Left lobe of liver (tissue), 2 donors: Measurements from ENCODE around the gene ZC2HC1C. TPM values are rescaled to one million over a fixed set of nuclear protein-coding genes. Genes with fewer than 3 reads are reported as not detected.
A peak's percentile ranks its signal among the peaks of the same experiment; 100 is the strongest.
"Not testable (repeated sequence)": the region's sequence is repeated elsewhere in the genome, so short reads cannot be mapped to it uniquely, and the experiment has no call there.

Source experiments
- ATAC-seq: fragments of 200-7000 bp; cut with Tn5 transposase; one replicate; pipeline ENCODE4 v1.9.1; 2020; ENCODE audit warnings: mild to moderate bottlenecking, moderate library complexity
- DNase-seq: peaks from one replicate; pipeline ENCODE4 v3.0.0-alpha.2; 2020; ENCODE audit warnings: low spot score
- total RNA-seq: library from RNA; stranded (reverse); gene quantifications from one replicate; pipeline ENCODE4 v1.2.1, GENCODE V29; 2021
- donor health status: DM: no; HTN: no; CAD: no; lungs with moderate emphysema.
- donor health status: DM: no; HTN: yes; CAD: no.

Gene ZC2HC1C
- total RNA-seq, 1 donor from 2014 or later: 2.0 TPM

- DNase-seq (no peak), ATAC-seq (no peak)
Measured at GRCh38 chr14:75053396-75054291, 15.8 kb upstream of the ZC2HC1C start.

- no peak for ATAC-seq
- no peak for DNase-seq
Measured at GRCh38 chr14:75054421-75054820, 15.0 kb upstream of the ZC2HC1C start.

- ATAC-seq (no peak), DNase-seq (no peak)
Measured at GRCh38 chr14:75059642-75060041, 9.8 kb upstream of the ZC2HC1C start.

GRCh38 chr14:75060420-75060819, 9.0 kb upstream of the ZC2HC1C start:
- ATAC-seq: no peak

GRCh38 chr14:75063013-75063412, 6.4 kb upstream of the ZC2HC1C start:
- DNase-seq: no peak
- no peak for ATAC-seq

More at GRCh38 chr14:75060420-75060819, 9.0 kb upstream of the ZC2HC1C start:
- no peak for DNase-seq

- DNase-seq (peak; percentile 95), ATAC-seq (peak; percentile 99)
Measured at GRCh38 chr14:75063491-75064204, 5.8 kb upstream of the ZC2HC1C start, which contains the start of gene ACYP1. ACYP1 (minus strand) TSS chr14:75064024; CDS start chr14:75063553, 471 bp downstream.

GRCh38 chr14:75064205-75064567, 5.3 kb upstream of the ZC2HC1C start:
- no peak for DNase-seq
- ATAC-seq: no peak

- ATAC-seq (no peak), DNase-seq (no peak)
Measured at GRCh38 chr14:75066691-75067090, 2.8 kb upstream of the ZC2HC1C start.

- ATAC-seq (no peak), DNase-seq (no peak)
Measured at GRCh38 chr14:75067212-75067611, 2.2 kb upstream of the ZC2HC1C start.

GRCh38 chr14:75067765-75068164, 1.7 kb upstream of the ZC2HC1C start:
- DNase-seq, ATAC-seq: not testable (repeated sequence)

GRCh38 chr14:75068294-75069120, 934 bp upstream of the ZC2HC1C start:
- DNase-seq (no peak), ATAC-seq (no peak)

GRCh38 chr14:75069811-75070145, 337 bp downstream of the ZC2HC1C start:
- ATAC-seq: peak; percentile 50
- no peak for DNase-seq

GRCh38 chr14:75070383-75070782, 942 bp downstream of the ZC2HC1C start:
- ATAC-seq: peak; percentile 44
- peak; percentile 86 for DNase-seq

- DNase-seq: no peak
- ATAC-seq: no peak
Measured at GRCh38 chr14:75077794-75078193, 8.4 kb downstream of the ZC2HC1C start.

GRCh38 chr14:75079521-75079920, 10.1 kb downstream of the ZC2HC1C start:
- no peak for DNase-seq

GRCh38 chr14:75081660-75082229, 12.3 kb downstream of the ZC2HC1C start:
- DNase-seq (no peak), ATAC-seq (no peak)

More at GRCh38 chr14:75079521-75079920, 10.1 kb downstream of the ZC2HC1C start:
- no peak for ATAC-seq

GRCh38 chr14:75083271-75083670, 13.8 kb downstream of the ZC2HC1C start:
- no peak for DNase-seq
- ATAC-seq: no peak

GRCh38 chr14:75084513-75084912, 15.1 kb downstream of the ZC2HC1C start:
- DNase-seq (no peak), ATAC-seq (peak; percentile 73)

- ATAC-seq: no peak
- DNase-seq: no peak
Measured at GRCh38 chr14:75088153-75088552, 18.7 kb downstream of the ZC2HC1C start.

- DNase-seq (no peak), ATAC-seq (peak; percentile 90)
Measured at GRCh38 chr14:75088566-75089373, 19.3 kb downstream of the ZC2HC1C start.
